ENCODE data around the gene CERKL. TPM values are rescaled to one million over a fixed set of nuclear protein-coding genes. Genes with fewer than 3 reads are reported as not detected.

CERKL gene
- total RNA-seq, 4 donors from 2014 or later: 1.5 to 2.6 TPM; not detected in 2

- no peaks in the 10 kb centered on the region for H3K4me1 ChIP-seq
- H3K9me3 ChIP-seq: no peaks in the 10 kb centered on the region
- no peak overlapping the region for H3K27ac ChIP-seq
- no peak overlapping the region for H3K4me3 ChIP-seq
- TF ChIP-seq CTCF (IDR thresholded peaks at IDR 0.05): no peak
- TF ChIP-seq POLR2A (IDR thresholded peaks at IDR 0.05): no peak
- intact Hi-C loops (cut with DNase I; ENCODE audit: low total_unique reads): no loop called here
- no peaks in the 10 kb centered on the region for H3K27me3 ChIP-seq
- no peak for DNase-seq
- H3K36me3 ChIP-seq: no peaks in the 10 kb centered on the region
Measured at GRCh38 chr2:181642086-181642485, 14.8 kb downstream of the CERKL start.

GRCh38 chr2:181639686-181640085, 17.2 kb downstream of the CERKL start:
- H3K4me3 ChIP-seq: no peak overlapping the region
- TF ChIP-seq CTCF (IDR thresholded peaks at IDR 0.05) (no peak), POLR2A (IDR thresholded peaks at IDR 0.05) (no peak)
- DNase-seq: no peak
- no peaks in the 10 kb centered on the region for H3K27me3 ChIP-seq
- no peaks in the 10 kb centered on the region for H3K36me3 ChIP-seq
- no peak overlapping the region for H3K27ac ChIP-seq
- H3K9me3 ChIP-seq: no peaks in the 10 kb centered on the region
- H3K4me1 ChIP-seq: no peaks in the 10 kb centered on the region
- intact Hi-C loops (cut with DNase I; ENCODE audit: low total_unique reads): no loop called here

DNA sequence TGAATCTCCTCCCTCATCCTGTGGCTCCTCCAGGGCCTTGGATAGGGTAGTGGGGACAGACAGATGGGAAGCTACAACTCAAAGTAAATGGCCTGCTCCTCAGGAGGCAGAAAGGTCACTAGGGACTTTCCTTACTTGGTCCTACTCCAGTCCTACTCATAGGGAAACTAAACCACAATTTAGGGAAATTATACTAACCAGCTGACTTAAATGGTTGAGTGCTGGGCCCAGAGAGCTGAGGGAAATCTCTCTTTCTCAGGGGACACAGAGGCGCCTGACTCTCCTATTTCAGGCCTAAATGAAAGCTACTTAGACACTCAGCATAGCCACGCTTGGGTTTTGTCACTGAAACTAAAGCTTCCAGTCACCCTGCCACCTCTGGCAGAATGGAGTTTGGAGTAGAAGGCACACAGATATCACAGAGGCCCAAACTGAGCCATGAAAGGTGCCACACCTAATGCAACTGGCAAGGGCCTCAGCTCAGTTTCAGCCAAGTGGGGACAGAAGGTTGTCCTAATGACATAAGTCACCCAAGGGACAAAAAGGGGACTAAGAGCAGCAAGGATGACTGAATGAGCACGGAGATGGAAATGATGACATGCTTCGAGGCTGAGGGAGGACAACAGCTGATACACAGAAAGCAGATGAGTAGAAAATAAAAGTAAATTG, 24.0 kb downstream of the CERKL start:
- intact Hi-C loops (cut with DNase I; ENCODE audit: low total_unique reads): no loop called here

GRCh38 chr2:181628590-181629585, 28.0 kb downstream of the CERKL start:
- H3K4me3 ChIP-seq: no peak overlapping the region
- H3K4me1 ChIP-seq: no peaks in the 10 kb centered on the region
- TF ChIP-seq POLR2A (IDR thresholded peaks at IDR 0.05) (no peak), CTCF (IDR thresholded peaks at IDR 0.05) (no peak)
- H3K27ac ChIP-seq: no peak overlapping the region
- no peaks in the 10 kb centered on the region for H3K36me3 ChIP-seq
- intact Hi-C loops (cut with DNase I; ENCODE audit: low total_unique reads): no loop called here
- no peaks in the 10 kb centered on the region for H3K9me3 ChIP-seq
- DNase-seq: no peak
- H3K27me3 ChIP-seq: no peaks in the 10 kb centered on the region

More for the DNA sequence above, 24.0 kb downstream of the CERKL start:
- Histone ChIP-seq H3K4me1 (no peaks in the 10 kb centered on the region), H3K4me3 (no peak overlapping the region), H3K9me3 (no peaks in the 10 kb centered on the region), H3K27ac (no peak overlapping the region), H3K27me3 (no peaks in the 10 kb centered on the region), H3K36me3 (no peaks in the 10 kb centered on the region)
- no peak for TF ChIP-seq POLR2A (IDR thresholded peaks at IDR 0.05)
- TF ChIP-seq CTCF (IDR thresholded peaks at IDR 0.05): no peak
- no peak for DNase-seq

DNA sequence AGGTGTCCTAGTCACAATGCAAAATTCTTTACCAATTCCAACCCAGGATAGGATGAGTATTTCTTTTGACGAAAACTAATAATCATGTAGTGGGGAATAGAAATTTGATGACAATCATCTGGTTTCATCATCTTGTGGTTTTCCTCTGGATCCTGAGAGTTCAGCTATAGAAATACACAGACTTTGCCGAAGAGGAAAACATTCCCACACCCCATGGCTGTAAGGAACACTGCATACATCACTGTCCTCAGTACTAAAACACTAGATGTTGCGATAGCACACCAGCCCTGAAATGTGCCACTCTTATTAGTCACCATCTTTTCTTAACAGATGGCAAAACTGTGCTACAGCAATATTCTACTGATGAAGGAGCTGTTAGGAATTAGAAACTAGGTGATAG, 29.4 kb downstream of the CERKL start:
- no peak overlapping the region for H3K27ac ChIP-seq
- TF ChIP-seq CTCF (IDR thresholded peaks at IDR 0.05): no peak
- no peaks in the 10 kb centered on the region for H3K36me3 ChIP-seq
- H3K27me3 ChIP-seq: no peaks in the 10 kb centered on the region
- no peaks in the 10 kb centered on the region for H3K4me1 ChIP-seq
- H3K4me3 ChIP-seq: no peak overlapping the region
- intact Hi-C loops (cut with DNase I; ENCODE audit: low total_unique reads): no loop called here
- H3K9me3 ChIP-seq: no peaks in the 10 kb centered on the region
- DNase-seq: no peak
